GM19467 (cell line): ENCODE data around the gene LSM14B.

Experiments
- ATAC-seq: cut with Tn5 transposase; IDR thresholded peaks from one replicate; pipeline ENCODE4 v1.9.1; 2021; ENCODE audit warnings: mild to moderate bottlenecking, moderate library complexity; ENCODE audit not compliant: unreplicated experiment

Gene LSM14B

GRCh38 chr20:62178316-62179161 is 56.3 kb downstream of the LSM14B start:
- ATAC-seq: no peak

GRCh38 chr20:62179162-62179504 is 56.9 kb downstream of the LSM14B start:
- ATAC-seq: no peak

GRCh38 chr20:62181808-62182207 is 59.5 kb downstream of the LSM14B start:
- ATAC-seq: no peak

GRCh38 chr20:62182469-62183425 is 60.5 kb downstream of the LSM14B start, which contains the start of gene MTG2:
Gene MTG2 (plus strand): TSS chr20:62183028. CDS start chr20:62193421, 10,393 bp downstream.
- ATAC-seq: peak; percentile 85

GRCh38 chr20:62183426-62184142 is 61.3 kb downstream of the LSM14B start:
- no peak for ATAC-seq
